Endothelial cell of umbilical vein (primary cell): ENCODE data around the gene MYO5B. TPM values are rescaled to one million over a fixed set of nuclear protein-coding genes. Genes with fewer than 3 reads are reported as not detected.

Experiments
- BruUV-seq: library from RNA; stranded (reverse); fragments of 400-500 nt; replicated peaks from 2 replicates; lab custom pipeline; 2021; lab: Mats Ljungman, UMichigan
- CTCF ChIA-PET: fragments of 300-600, 350-600 bp; sonication (Branson Sonifier 250); formaldehyde crosslinking; loops from one replicate; lab custom pipeline; 2021; ENCODE audit warnings: antibody characterized with exemption, inconsistent platforms; lab: Charles Lee
- POLR2A ChIA-PET: fragments of 300-600, 350-600 bp; sonication (Branson Sonifier 250); formaldehyde crosslinking; loops from one replicate; lab custom pipeline; 2021; ENCODE audit warnings: antibody characterized with exemption, inconsistent platforms; lab: Charles Lee
- DNase-seq: peaks from one replicate; pipeline ENCODE4 v3.0.0-alpha.2; 2011; ENCODE audit warnings: low read depth, low spot score
- FAIRE-seq: peaks from 2 replicates; lab custom pipeline; 2011; peaks lifted over from hg19 to GRCh38; lab: Jason Lieb, UNC
- H2AFZ ChIP-seq: 2 replicates; pipeline ENCODE4 v1.6.0; 2012; ENCODE audit warnings: low read depth, low read length, control low read depth, inconsistent platforms
- H3K27ac ChIP-seq: 2 replicates; pipeline ENCODE4 v1.5.1; 2011; ENCODE audit warnings: low read depth, mild to moderate bottlenecking, control low read depth, low read length, moderate library complexity; ENCODE audit not compliant: insufficient read depth
- H3K27me3 ChIP-seq, 2 experiments: 2 replicates each; pipeline versions ENCODE4 v1.6.0 to v1.6.1; 2011; ENCODE audit warnings: low read length in 2 of 2, mixed read lengths in 1 of 2; ENCODE audit not compliant: control insufficient read depth in 2 of 2, insufficient read depth in 2 of 2
- H3K36me3 ChIP-seq, 2 experiments: 2 replicates in 1 of 2; 3 replicates in 1 of 2; pipeline ENCODE4 v1.5.1; 2011; ENCODE audit warnings: low read length in 2 of 2, mild to moderate bottlenecking in 1 of 2, moderate library complexity in 1 of 2; ENCODE audit not compliant: control insufficient read depth in 2 of 2, insufficient read depth in 2 of 2; ENCODE audit errors: extremely low read depth in 1 of 2
- H3K4me1 ChIP-seq: 3 replicates; pipeline ENCODE4 v1.5.1; 2011; ENCODE audit warnings: mild to moderate bottlenecking, low read length; ENCODE audit not compliant: control insufficient read depth, insufficient read depth; ENCODE audit errors: extremely low read depth
- H3K4me2 ChIP-seq: 2 replicates; pipeline ENCODE4 v1.6.1; 2011; ENCODE audit warnings: low read length, control low read depth, mixed read lengths; ENCODE audit not compliant: insufficient read depth
- H3K4me3 ChIP-seq, 3 experiments: fragments of 200-600 bp in 1 of 3; sonication (generic), shearing (Covaris generic) in 1 of 3; replicated peaks in 1 of 3; 2 replicates each; pipeline ENCODE4 v1.5.1; 2011 to 2016; ENCODE audit warnings: control low read depth in 3 of 3, low read length in 3 of 3, mild to moderate bottlenecking in 2 of 3, inconsistent platforms in 1 of 3, low read depth in 1 of 3, moderate library complexity in 1 of 3; ENCODE audit not compliant: insufficient read depth in 1 of 3
- H3K79me2 ChIP-seq: 2 replicates; pipeline ENCODE4 v1.6.0; 2012; ENCODE audit warnings: low read length, inconsistent platforms; ENCODE audit not compliant: control insufficient read depth, insufficient read depth
- H3K9ac ChIP-seq: replicated peaks from 2 replicates; pipeline ENCODE3; 2011; ENCODE audit warnings: low read length, control low read depth; ENCODE audit not compliant: insufficient read depth; ENCODE audit errors: extremely low read depth
- H3K9me1 ChIP-seq: replicated peaks from 3 replicates; pipeline ENCODE4 v1.6.0; 2011; ENCODE audit warnings: mild to moderate bottlenecking, low read length; ENCODE audit not compliant: control insufficient read depth, insufficient read depth; ENCODE audit errors: extremely low read depth
- H3K9me3 ChIP-seq: replicated peaks from 2 replicates; pipeline ENCODE4 v1.5.1; 2012; ENCODE audit warnings: low read length, inconsistent platforms; ENCODE audit not compliant: control insufficient read depth, insufficient read depth
- H4K20me1 ChIP-seq: replicated peaks from 2 replicates; pipeline ENCODE3; 2011; ENCODE audit warnings: mild to moderate bottlenecking, low read length; ENCODE audit not compliant: control insufficient read depth, insufficient read depth; ENCODE audit errors: extremely low read depth
- EZH2 ChIP-seq: IDR thresholded peaks from 2 replicates; pipeline ENCODE4 v1.6.1; 2012; ENCODE audit warnings: borderline replicate concordance, low read depth, mild to moderate bottlenecking, moderate library complexity, low read length, inconsistent platforms; ENCODE audit not compliant: severe bottlenecking
- FOS ChIP-seq: IDR thresholded peaks from 2 replicates; pipeline ENCODE4 v1.6.1; 2011; ENCODE audit warnings: mild to moderate bottlenecking, low read length, moderate library complexity, borderline replicate concordance; ENCODE audit not compliant: insufficient read depth
- GATA2 ChIP-seq: IDR thresholded peaks from 2 replicates; pipeline ENCODE4 v1.7.0; 2011; ENCODE audit warnings: low read depth, mild to moderate bottlenecking, moderate library complexity, mixed read lengths, low read length; ENCODE audit not compliant: insufficient read length, insufficient read depth
- JUN ChIP-seq: IDR thresholded peaks from 2 replicates; pipeline ENCODE4 v1.6.1; 2011; ENCODE audit warnings: borderline replicate concordance, low read depth; ENCODE audit not compliant: insufficient read length, insufficient read depth
- MYC ChIP-seq: IDR thresholded peaks from one replicate; pipeline ENCODE4 v1.6.1; 2011; ENCODE audit warnings: mild to moderate bottlenecking, low read depth, low read length
- POLR2A ChIP-seq: IDR thresholded peaks from 2 replicates; pipeline ENCODE4 v1.6.1; 2012; ENCODE audit warnings: low read depth, mild to moderate bottlenecking, control low read depth, low read length
- POLR2AphosphoS5 ChIP-seq: IDR thresholded peaks from 2 replicates; pipeline ENCODE4 v1.6.1; 2012; ENCODE audit warnings: low read depth, mild to moderate bottlenecking, control low read depth, low read length, moderate library complexity; ENCODE audit not compliant: insufficient read depth
- dilution Hi-C: fragments of 300-500 bp; cut with MboI; formaldehyde crosslinking; loops from one replicate; pipeline ENCODE4 v1.15.0; 2019; ENCODE audit warnings: low sequenced_read_pairs; ENCODE audit not compliant: extremely low pct_ligation_motif_present
- intact Hi-C: fragments of 100-400 bp; cut with micrococcal nuclease; formaldehyde crosslinking; loops from one replicate; pipeline ENCODE4 v1.10.0; 2022
- polyA plus RNA-seq, 4 experiments: library from polyadenylated mRNA; depleted of rRNA in 3 of 4; stranded (reverse) in 3 of 4; unstranded in 1 of 4; fragments of >200 nt; gene quantifications; 2 replicates each; pipeline versions ENCODE4 v1.2.1 to v1.2.3, GENCODE V29; 2011 to 2012; ENCODE audit warnings: missing spikeins in 1 of 4
- total RNA-seq: library from RNA; stranded (reverse); gene quantifications from 2 replicates; pipeline ENCODE4 v1.2.3, GENCODE V29; 2021
- TF ChIP-seq, protein P1 (sequence below): IDR thresholded peaks from 2 replicates; pipeline ENCODE4 v1.6.1; 2011; ENCODE audit not compliant: insufficient read depth, insufficient read length
- TF ChIP-seq, protein P2 (sequence below), 2 donors: IDR thresholded peaks; 1 replicate in 1 of 2; 2 replicates in 1 of 2; pipeline ENCODE4 v1.5.1; 2011; ENCODE audit warnings: low read length in 2 of 2, mild to moderate bottlenecking in 2 of 2, moderate library complexity in 2 of 2, control low read depth in 1 of 2, inconsistent platforms in 1 of 2, low read depth in 1 of 2; ENCODE audit not compliant: insufficient read depth in 1 of 2; ENCODE audit errors: extremely low read depth in 1 of 2

The MYO5B gene
- total and polyA plus RNA-seq, 2 donors (not counting 3 experiments of a cell fraction or from before 2014, with no cell fraction given), result 0.54 to 1.1 TPM

DNA sequence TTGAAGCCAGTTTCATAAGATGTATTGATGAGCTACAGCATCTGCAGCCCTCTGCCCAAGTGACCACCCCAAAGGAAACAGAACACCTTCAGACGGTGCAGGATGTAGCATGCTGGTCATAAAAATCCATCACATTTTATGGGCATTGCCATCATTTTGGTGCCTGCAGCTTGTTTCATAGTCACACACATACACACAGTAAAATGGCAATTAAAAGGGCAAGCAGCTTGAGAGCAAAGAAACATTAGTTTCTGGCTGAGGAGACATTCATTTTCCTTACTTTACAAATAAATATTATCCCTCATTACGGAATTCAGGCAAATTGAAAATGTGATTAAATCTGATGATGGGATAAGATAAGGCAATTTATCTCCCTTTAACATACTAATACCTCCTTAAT lies 13.4 kb downstream of the MYO5B start:
- ChIA-PET POLR2A (no interaction called here), CTCF (no interaction called here)
- peaks cover 0 to 6% of the 10 kb centered on the region in 2 experiments for H3K27me3 ChIP-seq
- no peak for FAIRE-seq
- TF ChIP-seq, protein P1, sequence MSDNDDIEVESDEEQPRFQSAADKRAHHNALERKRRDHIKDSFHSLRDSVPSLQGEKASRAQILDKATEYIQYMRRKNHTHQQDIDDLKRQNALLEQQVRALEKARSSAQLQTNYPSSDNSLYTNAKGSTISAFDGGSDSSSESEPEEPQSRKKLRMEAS, result no peak
- no peak for TF ChIP-seq FOS
- DNase-seq, result no peak
- no peak overlapping the region for H3K4me2 ChIP-seq
- no peaks in the 10 kb centered on the region for H3K9me3 ChIP-seq
- intact Hi-C loops (no loop called here), dilution Hi-C loops (no loop called here)
- H3K9me1 ChIP-seq, result no peaks in the 10 kb centered on the region
- no peaks in the 10 kb centered on the region for H4K20me1 ChIP-seq
- H3K9ac ChIP-seq, result no peak overlapping the region
- no peaks in the 10 kb centered on the region for H3K79me2 ChIP-seq
- BruUV-seq, result no TSS peak
- H2AFZ ChIP-seq, result no peak overlapping the region
- H3K4me3 ChIP-seq, result no peak overlapping the region
- no peaks in the 10 kb centered on the region for H3K36me3 ChIP-seq
- H3K4me1 ChIP-seq, result no peaks in the 10 kb centered on the region
- no peak overlapping the region for H3K27ac ChIP-seq

DNA sequence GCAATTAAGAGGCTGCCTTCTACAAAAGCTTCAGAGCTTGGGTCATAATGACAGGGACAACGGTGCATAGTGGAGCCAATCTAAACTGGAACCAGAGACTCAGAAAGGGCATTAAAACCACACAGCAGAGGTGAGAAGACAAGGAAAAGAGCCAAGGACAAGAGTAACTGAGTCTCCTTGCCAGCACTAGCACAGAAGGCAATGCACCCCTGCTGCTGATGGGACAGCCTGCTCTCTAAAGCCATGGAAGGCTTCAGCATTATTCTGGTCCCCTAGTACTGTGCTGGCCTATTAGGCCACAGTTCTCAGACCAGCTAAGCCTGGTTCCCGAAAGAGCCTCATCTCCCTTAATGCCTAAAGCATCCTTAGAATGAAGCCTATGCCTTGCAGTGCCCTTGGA lies 15.5 kb downstream of the MYO5B start:
- TF ChIP-seq MYC (no peak), JUN (no peak), GATA2 (no peak), EZH2 (no peak), FOS (no peak), POLR2A (no peak), POLR2AphosphoS5 (no peak)
- TF ChIP-seq, protein P2, sequence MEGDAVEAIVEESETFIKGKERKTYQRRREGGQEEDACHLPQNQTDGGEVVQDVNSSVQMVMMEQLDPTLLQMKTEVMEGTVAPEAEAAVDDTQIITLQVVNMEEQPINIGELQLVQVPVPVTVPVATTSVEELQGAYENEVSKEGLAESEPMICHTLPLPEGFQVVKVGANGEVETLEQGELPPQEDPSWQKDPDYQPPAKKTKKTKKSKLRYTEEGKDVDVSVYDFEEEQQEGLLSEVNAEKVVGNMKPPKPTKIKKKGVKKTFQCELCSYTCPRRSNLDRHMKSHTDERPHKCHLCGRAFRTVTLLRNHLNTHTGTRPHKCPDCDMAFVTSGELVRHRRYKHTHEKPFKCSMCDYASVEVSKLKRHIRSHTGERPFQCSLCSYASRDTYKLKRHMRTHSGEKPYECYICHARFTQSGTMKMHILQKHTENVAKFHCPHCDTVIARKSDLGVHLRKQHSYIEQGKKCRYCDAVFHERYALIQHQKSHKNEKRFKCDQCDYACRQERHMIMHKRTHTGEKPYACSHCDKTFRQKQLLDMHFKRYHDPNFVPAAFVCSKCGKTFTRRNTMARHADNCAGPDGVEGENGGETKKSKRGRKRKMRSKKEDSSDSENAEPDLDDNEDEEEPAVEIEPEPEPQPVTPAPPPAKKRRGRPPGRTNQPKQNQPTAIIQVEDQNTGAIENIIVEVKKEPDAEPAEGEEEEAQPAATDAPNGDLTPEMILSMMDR (IDR thresholded peaks at IDR 0.05; ENCODE audit: extremely low read depth in 1 of 2, insufficient read depth in 1 of 2, low read depth in 1 of 2, low read length in 2 of 2), result no peak
- TF ChIP-seq, protein P1, result no peak
- intact Hi-C loops, result no loop called here
- Histone ChIP-seq H3K27ac (no peak overlapping the region), H3K9me1 (no peaks in the 10 kb centered on the region), H3K4me3 (no peak overlapping the region), H3K9me3 (no peaks in the 10 kb centered on the region), H4K20me1 (no peaks in the 10 kb centered on the region), H3K27me3 (peaks cover 0 to 3% of the 10 kb centered on the region in 2 experiments), H3K4me1 (no peaks in the 10 kb centered on the region), H2AFZ (no peak overlapping the region), H3K36me3 (no peaks in the 10 kb centered on the region), H3K79me2 (no peaks in the 10 kb centered on the region), H3K9ac (no peak overlapping the region), H3K4me2 (no peak overlapping the region)
- POLR2A ChIA-PET, result no interaction called here
- DNase-seq, result no peak
- no peak for FAIRE-seq
- CTCF ChIA-PET, result no interaction called here
- no TSS peak for BruUV-seq
- dilution Hi-C loops, result no loop called here
